Activated T-cell treated with anti-CD3 and anti-CD28 coated beads, Interleukin-2, amount 50 U/mL, for 24 hours (primary cell): ENCODE results near the gene AANAT.

Source experiments
- DNase-seq: peaks from one replicate; pipeline ENCODE4 v3.0.0-alpha.2; 2020
- H3K27ac Mint-ChIP-seq: 2 replicates; pipeline ENCODE4 v1.8.0; 2020; ENCODE audit warnings: mild to moderate bottlenecking, mixed read lengths
- H3K27me3 Mint-ChIP-seq: 2 replicates; pipeline ENCODE4 v1.8.0; 2020; ENCODE audit warnings: mixed read lengths
- H3K36me3 Mint-ChIP-seq: 2 replicates; pipeline ENCODE4 v1.8.0; 2020; ENCODE audit warnings: low read depth, mixed read lengths
- H3K4me1 Mint-ChIP-seq: 2 replicates; pipeline ENCODE4 v1.8.0; 2020; ENCODE audit warnings: low read depth, mixed read lengths
- H3K4me3 Mint-ChIP-seq: 2 replicates; pipeline ENCODE4 v1.8.0; 2020; ENCODE audit warnings: mild to moderate bottlenecking, moderate library complexity, mixed read lengths
- H3K9me3 Mint-ChIP-seq: 2 replicates; pipeline ENCODE4 v1.8.0; 2020; ENCODE audit warnings: mixed read lengths

The AANAT gene

GRCh38 chr17:76467366-76467765, at the start of gene AANAT:
TSS of gene AANAT (plus strand) at chr17:76467603. CDS start at chr17:76468747, 1,144 bp downstream.
- H3K4me3 Mint-ChIP-seq: no peak within 1 kb of the TSS
- H3K27me3 Mint-ChIP-seq: no peaks in the 10 kb centered on the region
- peaks cover 2% of the 10 kb centered on the region for H3K4me1 Mint-ChIP-seq
- H3K36me3 Mint-ChIP-seq: peaks cover 17% of the 10 kb centered on the region
- no peak within 1 kb of the TSS for H3K27ac Mint-ChIP-seq
- H3K9me3 Mint-ChIP-seq: no peaks in the 10 kb centered on the region
- no peak for DNase-seq

GRCh38 chr17:76419576-76420260, 47.7 kb upstream of the AANAT start:
- no peak overlapping the region for H3K27ac Mint-ChIP-seq
- no peak overlapping the region for H3K4me3 Mint-ChIP-seq
- no peaks in the 10 kb centered on the region for H3K9me3 Mint-ChIP-seq
- H3K4me1 Mint-ChIP-seq: peaks cover 20% of the 10 kb centered on the region
- peaks cover 26% of the 10 kb centered on the region for H3K36me3 Mint-ChIP-seq
- DNase-seq: no peak
- no peaks in the 10 kb centered on the region for H3K27me3 Mint-ChIP-seq

GRCh38 chr17:76420356-76421043, 46.9 kb upstream of the AANAT start:
- H3K36me3 Mint-ChIP-seq: peaks cover 26% of the 10 kb centered on the region
- peaks cover 23% of the 10 kb centered on the region for H3K4me1 Mint-ChIP-seq
- no peak overlapping the region for H3K4me3 Mint-ChIP-seq
- DNase-seq: no peak
- no peaks in the 10 kb centered on the region for H3K27me3 Mint-ChIP-seq
- H3K9me3 Mint-ChIP-seq: no peaks in the 10 kb centered on the region
- peak overlapping the region; percentile 3 for H3K27ac Mint-ChIP-seq

GRCh38 chr17:76421044-76421407, 46.4 kb upstream of the AANAT start:
- no peak overlapping the region for H3K4me3 Mint-ChIP-seq
- no peaks in the 10 kb centered on the region for H3K27me3 Mint-ChIP-seq
- DNase-seq: no peak
- peaks cover 23% of the 10 kb centered on the region for H3K4me1 Mint-ChIP-seq
- H3K36me3 Mint-ChIP-seq: peaks cover 26% of the 10 kb centered on the region
- H3K9me3 Mint-ChIP-seq: no peaks in the 10 kb centered on the region
- H3K27ac Mint-ChIP-seq: no peak overlapping the region

- Mint-ChIP-seq H3K36me3 (peaks cover 19% of the 10 kb centered on the region), H3K27me3 (no peaks in the 10 kb centered on the region), H3K9me3 (no peaks in the 10 kb centered on the region), H3K4me3 (no peak overlapping the region), H3K4me1 (peaks cover 27% of the 10 kb centered on the region), H3K27ac (no peak overlapping the region)
- DNase-seq: no peak
Observed at GRCh38 chr17:76422406-76422805, 45.0 kb upstream of the AANAT start.

GRCh38 chr17:76422860-76423259, 44.5 kb upstream of the AANAT start:
- Mint-ChIP-seq H3K36me3 (peaks cover 14% of the 10 kb centered on the region), H3K27me3 (no peaks in the 10 kb centered on the region), H3K4me3 (no peak overlapping the region), H3K27ac (no peak overlapping the region), H3K4me1 (peaks cover 26% of the 10 kb centered on the region), H3K9me3 (no peaks in the 10 kb centered on the region)
- no peak for DNase-seq

GRCh38 chr17:76426853-76427252, 40.5 kb upstream of the AANAT start:
- no peak overlapping the region for H3K27ac Mint-ChIP-seq
- no peaks in the 10 kb centered on the region for H3K9me3 Mint-ChIP-seq
- no peaks in the 10 kb centered on the region for H3K27me3 Mint-ChIP-seq
- no peak overlapping the region for H3K4me3 Mint-ChIP-seq
- H3K4me1 Mint-ChIP-seq: peaks cover 21% of the 10 kb centered on the region
- H3K36me3 Mint-ChIP-seq: peaks cover 13% of the 10 kb centered on the region
- DNase-seq: no peak

GRCh38 chr17:76427501-76428231, 39.7 kb upstream of the AANAT start:
- Mint-ChIP-seq H3K36me3 (peaks cover 9% of the 10 kb centered on the region), H3K27ac (no peak overlapping the region), H3K4me3 (no peak overlapping the region), H3K9me3 (no peaks in the 10 kb centered on the region), H3K4me1 (peaks cover 25% of the 10 kb centered on the region), H3K27me3 (no peaks in the 10 kb centered on the region)
- DNase-seq: no peak

GRCh38 chr17:76428511-76428910, 38.9 kb upstream of the AANAT start:
- H3K9me3 Mint-ChIP-seq: no peaks in the 10 kb centered on the region
- H3K4me3 Mint-ChIP-seq: no peak overlapping the region
- peaks cover 24% of the 10 kb centered on the region for H3K4me1 Mint-ChIP-seq
- no peaks in the 10 kb centered on the region for H3K27me3 Mint-ChIP-seq
- no peak overlapping the region for H3K27ac Mint-ChIP-seq
- H3K36me3 Mint-ChIP-seq: peaks cover 8% of the 10 kb centered on the region
- no peak for DNase-seq

- no peak overlapping the region for H3K27ac Mint-ChIP-seq
- peaks cover 10% of the 10 kb centered on the region for H3K36me3 Mint-ChIP-seq
- DNase-seq: no peak
- H3K27me3 Mint-ChIP-seq: no peaks in the 10 kb centered on the region
- H3K4me1 Mint-ChIP-seq: peaks cover 24% of the 10 kb centered on the region
- H3K9me3 Mint-ChIP-seq: no peaks in the 10 kb centered on the region
- H3K4me3 Mint-ChIP-seq: no peak overlapping the region
Observed at GRCh38 chr17:76431509-76431908, 35.9 kb upstream of the AANAT start.

- Mint-ChIP-seq H3K27ac (no peak overlapping the region), H3K4me1 (peaks cover 25% of the 10 kb centered on the region), H3K27me3 (no peaks in the 10 kb centered on the region), H3K9me3 (no peaks in the 10 kb centered on the region), H3K36me3 (peaks cover 10% of the 10 kb centered on the region), H3K4me3 (no peak overlapping the region)
- no peak for DNase-seq
Observed at GRCh38 chr17:76432004-76432403, 35.4 kb upstream of the AANAT start.

- Mint-ChIP-seq H3K4me1 (peaks cover 21% of the 10 kb centered on the region), H3K4me3 (no peak overlapping the region), H3K27ac (no peak overlapping the region), H3K27me3 (no peaks in the 10 kb centered on the region), H3K36me3 (peaks cover 10% of the 10 kb centered on the region), H3K9me3 (no peaks in the 10 kb centered on the region)
- DNase-seq: no peak
Observed at GRCh38 chr17:76432712-76433336, 34.6 kb upstream of the AANAT start.

- Mint-ChIP-seq H3K4me1 (peaks cover 17% of the 10 kb centered on the region), H3K27ac (no peak overlapping the region), H3K27me3 (no peaks in the 10 kb centered on the region), H3K9me3 (no peaks in the 10 kb centered on the region), H3K4me3 (no peak overlapping the region), H3K36me3 (peaks cover 10% of the 10 kb centered on the region)
- DNase-seq: no peak
Observed at GRCh38 chr17:76433693-76434092, 33.7 kb upstream of the AANAT start.

GRCh38 chr17:76434870-76435269, 32.5 kb upstream of the AANAT start:
- Mint-ChIP-seq H3K27ac (no peak overlapping the region), H3K27me3 (no peaks in the 10 kb centered on the region), H3K4me1 (peaks cover 21% of the 10 kb centered on the region), H3K9me3 (no peaks in the 10 kb centered on the region), H3K4me3 (no peak overlapping the region), H3K36me3 (peaks cover 14% of the 10 kb centered on the region)
- DNase-seq: no peak
